Cerebellar nuclear complex (tissue), 1 donor: ENCODE results near the gene FLACC1.

ENCODE experiments used
- DNase-seq, 2 experiments: peaks; one replicate each; lab custom pipeline; 2025; lab: John Stamatoyannopoulos, UW

Gene FLACC1

DNA sequence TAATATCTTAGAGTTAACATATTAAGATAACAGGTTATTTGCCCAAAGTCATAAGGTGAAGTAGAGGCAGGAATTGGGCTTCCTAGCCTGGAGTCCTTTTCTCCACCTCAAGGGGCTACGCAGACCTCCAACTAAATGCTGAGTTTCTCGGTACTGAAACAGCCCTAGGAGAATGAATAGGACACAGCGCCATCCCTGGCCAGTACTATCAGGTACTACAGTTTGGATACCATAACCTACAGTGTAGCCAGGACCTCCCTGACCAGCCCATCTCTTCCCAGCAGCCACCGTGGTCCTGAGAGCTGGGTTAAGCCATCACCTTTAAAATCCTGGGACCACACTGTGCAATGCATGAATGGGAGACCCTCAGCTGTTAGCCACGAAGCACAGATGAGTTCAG lies 81.2 kb downstream of the FLACC1 start:
- no peak for DNase-seq

DNA sequence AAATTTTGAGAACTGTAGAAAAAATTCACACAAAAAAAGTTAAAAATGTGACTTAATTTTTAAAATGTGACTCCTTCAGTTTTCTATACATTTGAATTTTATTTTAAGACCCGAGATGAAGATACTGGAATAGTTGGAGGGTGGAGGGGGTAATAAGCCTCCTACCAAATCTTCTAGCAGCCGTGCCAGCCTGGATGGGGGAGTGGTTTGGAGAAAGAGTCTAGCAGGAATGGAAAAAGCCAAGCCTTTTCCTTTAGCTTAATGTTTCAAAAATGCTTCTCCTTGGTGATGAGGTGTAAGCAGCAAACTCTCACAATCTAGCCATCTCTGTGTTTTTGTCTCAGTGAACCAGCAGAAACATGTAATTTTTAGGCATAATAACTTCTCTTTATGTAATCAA lies 82.1 kb downstream of the FLACC1 start:
- no peak for DNase-seq

DNA sequence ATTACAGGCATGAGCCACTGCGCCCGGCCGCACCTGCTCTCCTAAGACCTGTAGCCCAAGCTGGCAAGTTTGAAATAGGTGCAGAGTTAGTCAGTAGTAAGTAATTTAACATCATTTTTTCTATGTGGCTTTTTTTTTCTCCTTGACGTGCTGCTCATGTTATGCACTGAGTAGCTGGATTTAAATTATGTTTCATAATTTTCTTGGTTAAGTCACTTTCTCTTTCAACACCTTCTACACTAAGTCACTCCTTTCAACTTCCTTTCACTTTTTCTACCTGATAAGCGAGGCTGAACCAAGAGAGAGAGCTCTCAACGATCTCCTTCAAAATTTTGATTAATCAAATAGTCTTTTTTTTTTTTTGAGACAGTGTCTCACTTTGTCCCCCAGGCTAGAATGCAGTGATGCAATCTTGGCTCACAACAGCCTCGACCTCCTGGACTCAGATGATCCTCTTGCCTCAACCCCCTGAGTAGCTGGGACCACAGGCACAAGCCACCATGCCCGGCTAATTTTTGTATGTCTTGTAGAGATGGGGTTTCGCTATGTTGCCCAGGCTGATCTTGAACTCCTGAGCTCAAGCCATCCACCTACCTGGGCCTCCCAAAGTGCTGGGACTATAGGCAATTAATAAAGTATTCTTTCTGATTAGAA lies 83.7 kb downstream of the FLACC1 start:
- DNase-seq, result no peak

DNA sequence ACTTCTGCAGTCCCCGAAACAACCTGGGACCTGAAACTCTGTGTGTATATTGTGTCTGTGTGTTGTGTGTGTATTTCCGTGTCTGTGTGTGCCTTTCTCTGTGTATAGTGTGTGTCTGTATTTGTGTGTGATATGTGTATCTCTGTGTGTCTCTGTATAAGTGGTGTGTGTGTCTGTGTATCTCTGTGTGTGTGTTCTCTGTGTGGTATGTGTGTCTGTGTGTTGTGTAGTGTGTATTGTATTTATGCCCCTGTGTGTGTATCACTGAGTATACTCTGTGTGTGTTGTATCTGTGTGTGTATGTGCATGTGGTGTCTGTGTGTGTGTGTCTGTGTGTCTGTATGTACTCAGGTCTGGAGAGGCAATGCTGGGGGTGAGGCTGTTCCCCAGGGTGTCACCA lies 85.2 kb downstream of the FLACC1 start:
- no peak for DNase-seq

DNA sequence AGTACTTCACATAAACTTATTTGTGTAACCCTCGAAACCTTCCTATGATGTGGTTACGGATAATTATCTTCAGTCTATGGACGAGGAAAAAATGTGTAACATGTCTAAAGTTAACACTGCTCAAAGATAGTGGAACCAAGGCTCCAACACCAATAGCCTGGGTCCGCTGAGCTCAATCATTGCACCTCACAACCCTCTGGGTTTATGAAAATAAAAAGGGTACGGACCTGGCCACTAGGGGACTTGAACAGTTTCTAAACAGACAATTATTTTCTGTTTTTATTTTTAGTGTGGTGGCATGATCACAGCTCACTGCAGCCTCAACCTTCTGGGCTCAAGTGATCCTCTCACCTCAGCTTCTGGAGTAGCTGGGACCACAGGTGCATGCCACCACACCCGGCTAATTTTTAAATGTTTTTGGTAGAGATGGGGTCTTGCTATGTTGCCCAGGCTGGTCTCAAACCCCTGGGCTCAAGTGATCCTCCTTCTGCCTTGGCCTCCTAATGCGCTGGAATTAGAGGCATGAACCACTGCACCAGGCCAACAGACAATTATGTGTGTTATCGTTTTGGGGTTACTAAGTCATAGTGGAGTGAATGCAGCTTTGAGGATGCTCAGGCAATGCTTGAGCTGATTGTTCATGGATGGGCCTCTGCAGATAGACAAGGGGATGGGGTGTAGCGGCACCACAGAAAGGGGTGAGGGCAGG lies 86.7 kb downstream of the FLACC1 start:
- DNase-seq, result no peak

DNA sequence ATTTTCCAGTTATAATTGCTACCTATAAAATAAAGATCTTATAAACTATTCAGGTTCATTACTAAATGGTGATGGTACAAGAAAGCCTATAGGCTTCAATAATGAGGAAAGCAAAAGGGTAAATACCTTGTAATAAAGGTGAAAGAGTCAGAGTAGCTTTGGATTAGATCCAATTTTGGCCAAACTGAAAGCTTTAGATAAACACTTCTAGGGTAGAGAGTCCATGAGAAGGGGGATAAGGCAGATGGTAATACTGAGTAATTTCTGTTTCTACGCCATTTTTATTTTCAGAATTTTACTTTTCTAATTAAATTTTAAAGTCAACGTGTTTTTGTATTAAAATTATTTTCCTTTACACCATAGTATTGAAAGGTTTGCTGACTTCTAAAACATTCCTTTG lies 87.4 kb downstream of the FLACC1 start:
- no peak for DNase-seq

DNA sequence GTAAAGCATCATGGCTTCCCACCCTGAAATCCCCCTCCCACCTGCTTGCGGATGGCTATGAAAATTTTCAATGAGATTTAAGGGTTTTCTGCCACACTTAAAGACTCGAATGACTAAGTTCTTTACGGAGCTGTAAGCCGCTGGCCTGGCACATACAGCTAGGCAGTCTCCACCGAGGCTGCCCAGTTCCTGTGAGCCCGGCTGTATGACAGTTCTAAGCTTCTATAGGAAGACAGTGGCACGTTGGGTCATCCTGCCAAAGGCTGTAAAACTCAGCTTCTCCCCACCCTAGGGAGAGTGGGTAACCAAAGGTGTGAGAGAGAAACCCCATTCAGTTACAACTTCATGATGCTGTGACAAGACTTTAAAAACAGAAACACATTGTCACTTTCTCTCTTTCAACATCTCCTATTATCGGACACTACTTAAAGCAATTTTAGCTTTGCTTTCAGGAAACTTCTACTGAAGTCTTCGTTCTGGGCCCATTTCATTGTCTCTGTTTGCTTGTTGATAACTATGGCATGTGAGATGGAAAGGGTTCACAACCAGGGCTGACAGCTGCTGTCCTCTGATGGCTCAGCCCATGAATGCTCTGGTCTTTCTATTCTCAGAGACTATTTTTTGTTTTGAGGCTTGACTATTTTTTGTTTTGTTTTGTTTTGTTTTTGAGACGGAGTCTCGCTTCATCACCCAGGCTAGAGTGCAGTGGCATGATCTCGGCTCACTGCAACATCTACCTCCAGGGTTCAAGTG lies 89.7 kb downstream of the FLACC1 start:
- DNase-seq, result no peak

DNA sequence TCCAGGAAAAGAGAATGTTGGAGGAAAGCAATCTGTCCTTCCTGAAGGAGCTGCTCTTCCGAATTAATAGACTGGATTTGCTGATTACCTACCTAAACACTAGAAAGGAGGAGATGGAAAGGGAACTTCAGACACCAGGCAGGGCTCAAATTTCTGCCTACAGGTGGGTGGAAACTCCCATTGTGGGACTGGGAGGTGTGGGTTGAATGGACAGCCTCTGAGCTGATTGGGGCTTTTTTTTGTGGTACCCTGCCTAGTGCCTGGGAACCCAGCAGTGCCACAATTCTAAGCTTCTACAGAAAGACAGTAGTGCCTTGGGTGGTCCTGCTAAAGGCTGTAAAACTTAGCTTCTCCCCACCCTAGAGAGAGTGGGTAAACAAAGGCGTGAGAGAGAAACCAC lies 90.5 kb downstream of the FLACC1 start:
- DNase-seq, result no peak

DNA sequence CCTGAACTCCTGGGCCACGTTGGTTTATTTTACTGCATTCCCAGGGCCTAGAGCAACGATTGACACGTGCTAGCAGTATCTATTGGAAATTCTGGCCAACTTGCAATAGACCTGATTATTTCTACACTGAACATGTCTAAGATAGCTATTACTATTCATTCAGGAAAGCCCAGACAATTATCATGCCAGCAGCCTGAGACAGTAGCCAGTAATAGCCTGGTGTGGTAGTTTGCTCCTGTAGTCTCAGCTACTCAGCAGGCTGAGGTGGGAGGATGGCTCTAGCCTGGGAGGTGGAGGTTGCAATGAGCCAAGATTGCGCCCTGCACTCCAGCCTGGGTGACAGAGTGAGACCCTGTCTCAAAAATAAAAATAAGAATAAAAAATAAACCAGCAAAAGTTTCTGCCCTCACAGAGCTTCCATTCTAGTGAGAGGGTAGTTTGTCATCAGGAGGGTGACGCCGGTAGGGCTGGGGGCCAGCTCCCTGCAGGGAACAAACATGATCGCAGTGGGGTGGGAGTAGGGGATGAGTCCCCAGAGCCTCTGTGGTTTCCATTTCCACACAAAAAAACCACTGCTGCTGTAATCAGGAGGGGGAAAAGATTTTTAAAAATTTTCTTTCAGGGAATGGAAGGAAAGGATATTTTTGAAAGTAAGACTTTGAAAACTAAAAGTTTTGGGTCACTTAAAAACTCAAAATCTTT lies 92.5 kb downstream of the FLACC1 start:
- no peak for DNase-seq

DNA sequence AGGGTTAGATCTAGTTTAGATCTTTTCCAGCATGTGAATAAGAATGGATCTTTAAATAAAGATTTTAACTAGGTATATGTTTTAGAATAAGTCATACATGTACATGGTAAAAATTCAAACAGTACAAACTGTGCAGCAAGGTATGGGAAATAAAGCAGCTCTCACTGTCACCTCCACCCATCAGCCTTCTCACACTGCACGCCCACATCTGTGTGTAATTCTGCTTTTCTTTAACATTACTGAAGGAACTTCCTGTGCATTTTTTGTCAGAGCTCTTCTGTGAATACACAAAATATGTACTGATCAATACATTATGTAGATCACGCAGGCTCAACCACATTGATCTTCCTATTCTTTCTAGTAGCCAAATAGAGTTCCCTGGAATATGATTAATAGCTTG lies 93.4 kb downstream of the FLACC1 start:
- no peak for DNase-seq

DNA sequence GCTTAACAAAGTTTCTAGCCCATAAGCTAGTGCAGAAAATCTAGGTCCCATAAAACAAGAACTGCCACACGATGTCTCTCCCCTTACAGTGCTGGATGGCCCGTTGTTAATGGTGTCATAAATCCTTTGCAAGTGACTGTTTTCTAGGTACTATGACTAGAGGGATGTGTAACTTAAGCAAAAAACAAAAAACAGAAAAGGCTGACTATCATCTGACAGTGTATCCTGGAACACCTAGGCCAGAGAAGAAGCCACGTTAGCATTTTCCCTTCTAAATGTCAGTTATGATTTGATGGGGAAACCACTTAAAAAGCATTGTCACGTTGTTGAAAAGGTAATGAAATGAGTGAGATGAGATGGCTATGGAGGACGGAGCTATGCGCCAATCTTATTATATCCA lies 94.4 kb downstream of the FLACC1 start:
- DNase-seq, result no peak

DNA sequence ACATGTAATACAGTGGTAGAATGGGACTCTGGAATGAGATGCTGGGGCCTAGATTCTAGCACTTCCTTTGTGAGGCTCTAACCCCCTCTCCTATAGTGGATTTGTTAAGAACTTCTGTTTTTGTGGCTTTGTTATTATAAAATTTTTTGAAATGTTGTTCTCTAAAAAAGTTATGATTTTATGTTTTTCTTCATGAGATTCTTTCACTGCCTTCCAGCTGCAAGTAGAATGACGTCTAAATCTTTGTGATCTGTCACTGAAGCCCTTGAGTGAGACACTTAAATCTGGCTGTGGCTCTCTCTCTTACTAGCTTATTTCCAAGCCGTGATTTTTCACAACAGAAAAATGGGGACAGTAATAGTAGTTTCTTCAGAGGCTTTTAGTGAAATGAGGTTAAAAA lies 95.2 kb downstream of the FLACC1 start:
- no peak for DNase-seq

DNA sequence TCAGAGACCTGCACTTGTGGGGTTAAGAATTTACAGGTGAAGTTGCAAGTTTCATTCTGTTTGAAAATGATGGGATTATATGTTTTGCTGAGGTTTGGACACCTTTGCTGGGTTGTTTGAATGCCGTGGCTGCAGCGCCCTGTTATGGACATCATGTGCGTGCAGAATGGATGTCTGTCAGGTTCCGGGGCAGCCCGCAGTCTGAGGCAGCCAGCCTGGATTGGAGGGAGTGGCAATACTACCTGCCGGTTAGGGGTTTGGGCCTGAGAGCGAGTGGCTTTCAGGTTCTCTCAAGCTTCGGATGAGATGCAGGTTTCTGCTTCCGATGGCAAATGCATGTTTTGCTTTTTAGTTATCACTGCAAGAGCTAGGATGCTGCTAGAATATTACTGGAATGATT lies 95.7 kb downstream of the FLACC1 start:
- no peak for DNase-seq

DNA sequence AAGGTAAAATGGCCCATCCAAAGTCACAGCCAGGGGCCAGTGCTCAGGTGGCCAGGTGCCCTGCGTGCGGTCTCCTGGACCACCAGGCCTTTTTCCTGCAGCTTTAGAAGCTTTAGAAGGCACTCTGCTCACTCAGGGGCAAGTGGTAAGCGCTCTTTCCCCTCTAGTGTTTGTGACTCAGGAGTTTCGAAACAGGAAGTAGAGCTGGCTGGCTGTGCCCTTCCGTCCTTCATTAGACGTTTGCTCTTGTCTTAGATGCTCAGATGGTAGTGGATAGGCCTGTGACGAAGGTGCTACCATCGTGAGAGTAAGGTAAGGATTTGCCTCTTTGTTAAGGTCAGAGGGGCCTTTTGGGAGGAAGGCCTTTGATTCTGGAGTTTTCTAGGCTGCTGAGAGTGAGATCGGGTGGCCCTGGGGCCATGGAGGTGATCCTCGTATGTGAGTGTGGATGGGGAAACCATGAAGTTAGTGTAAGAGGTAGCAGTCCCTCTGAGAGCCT lies 96.8 kb downstream of the FLACC1 start, which contains the start of gene CASP8:
Gene CASP8 (plus strand): TSS at position 235 of the 499 bp plus-strand sequence. CDS start 5,951 bp downstream, outside the sequence.
- DNase-seq, result no peak

DNA sequence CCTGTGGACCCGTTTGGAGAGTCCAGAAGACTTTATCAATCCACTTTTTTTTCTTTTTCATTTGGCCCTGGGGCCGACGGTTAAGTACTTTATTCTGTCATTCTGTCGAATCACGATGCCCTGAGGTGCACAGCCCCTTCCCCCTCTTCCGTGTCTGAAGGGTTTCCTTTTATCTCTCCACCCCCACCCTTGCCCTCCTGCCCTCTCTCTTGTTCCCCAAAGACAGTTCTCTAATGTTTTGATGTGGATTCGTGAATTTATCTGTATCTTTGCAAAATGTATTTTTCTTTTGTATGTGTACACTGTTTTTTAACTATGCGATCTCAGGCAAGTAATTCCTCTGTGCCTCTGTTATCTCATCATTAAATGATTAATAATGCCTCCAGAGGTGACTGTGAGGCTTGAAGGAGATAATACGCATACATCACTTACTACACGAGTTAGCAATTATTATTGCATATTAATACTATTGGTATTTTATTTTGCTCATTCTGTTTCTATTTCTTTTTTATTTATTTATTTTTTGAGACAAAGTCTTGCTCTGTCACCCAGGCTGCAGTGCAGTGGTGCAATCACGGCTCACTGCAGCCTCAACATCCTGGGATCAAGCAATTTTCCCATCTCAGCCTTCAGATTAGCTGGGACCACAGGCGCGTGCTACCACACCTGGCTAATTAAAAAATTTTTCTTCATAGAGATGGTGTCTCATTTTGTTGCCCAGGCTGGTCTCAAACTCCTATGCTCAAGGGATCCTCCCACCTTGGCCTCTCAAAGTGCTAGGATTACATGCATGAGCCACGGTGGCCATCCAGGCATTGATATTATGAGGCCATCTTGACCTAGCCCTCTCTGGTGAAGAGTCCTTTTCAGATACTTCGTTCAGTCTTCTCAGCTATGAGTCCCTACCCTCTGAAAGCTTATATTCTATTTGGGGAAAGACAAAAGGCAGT lies 98.2 kb downstream of the FLACC1 start:
- no peak for DNase-seq

DNA sequence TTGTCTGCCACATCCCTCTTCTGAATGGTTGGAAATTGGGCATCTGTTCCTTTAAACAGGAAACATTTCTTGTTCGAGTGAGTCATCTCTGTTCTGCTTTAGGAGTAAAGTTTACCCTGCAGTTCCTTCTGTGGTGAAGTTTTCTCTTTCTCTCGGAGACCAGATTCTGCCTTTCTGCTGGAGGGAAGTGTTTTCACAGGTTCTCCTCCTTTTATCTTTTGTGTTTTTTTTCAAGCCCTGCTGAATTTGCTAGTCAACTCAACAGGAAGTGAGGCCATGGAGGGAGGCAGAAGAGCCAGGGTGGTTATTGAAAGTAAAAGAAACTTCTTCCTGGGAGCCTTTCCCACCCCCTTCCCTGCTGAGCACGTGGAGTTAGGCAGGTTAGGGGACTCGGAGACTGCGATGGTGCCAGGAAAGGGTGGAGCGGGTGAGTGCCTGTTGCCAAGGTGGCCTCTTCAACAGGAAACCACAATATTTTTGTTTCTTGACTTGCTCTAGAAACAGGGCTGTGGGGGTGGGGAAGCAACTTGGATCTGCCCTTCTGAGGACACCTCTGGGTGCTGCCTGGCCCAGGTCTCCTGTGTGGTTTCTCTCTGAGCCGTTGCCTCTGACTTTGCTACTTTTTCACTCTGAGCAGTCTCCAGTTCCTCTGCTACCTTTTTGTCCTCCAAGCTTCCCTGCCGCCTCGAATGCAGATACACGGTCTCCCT lies 99.0 kb downstream of the FLACC1 start:
- DNase-seq, result no peak

DNA sequence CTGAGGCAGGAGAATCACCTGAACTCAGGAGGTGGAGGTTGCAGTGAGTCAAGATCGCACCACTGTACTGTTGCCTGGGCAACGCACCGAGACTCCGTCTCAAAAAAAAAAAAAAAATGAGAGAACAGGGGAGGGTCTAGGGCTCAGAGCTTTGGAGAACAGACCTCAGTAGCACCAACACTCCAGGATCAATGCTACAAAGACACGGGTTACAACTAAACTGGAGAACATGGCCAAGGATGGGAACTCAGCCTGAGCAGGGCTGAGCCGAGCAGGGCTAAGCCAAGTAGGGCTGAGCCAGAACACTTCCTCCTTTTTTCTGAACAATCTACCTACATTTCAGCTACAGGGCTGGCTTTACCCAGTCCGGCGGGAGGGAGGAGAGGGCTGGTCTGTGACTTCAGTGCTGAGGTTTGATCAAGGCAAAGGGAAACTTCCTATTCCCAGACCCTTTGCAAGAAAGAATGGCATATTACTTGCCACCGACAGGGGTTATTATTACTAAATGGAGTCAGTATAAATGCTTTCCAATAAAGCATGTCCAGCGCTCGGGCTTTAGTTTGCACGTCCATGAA lies 99.7 kb downstream of the FLACC1 start:
- no peak for DNase-seq

DNA sequence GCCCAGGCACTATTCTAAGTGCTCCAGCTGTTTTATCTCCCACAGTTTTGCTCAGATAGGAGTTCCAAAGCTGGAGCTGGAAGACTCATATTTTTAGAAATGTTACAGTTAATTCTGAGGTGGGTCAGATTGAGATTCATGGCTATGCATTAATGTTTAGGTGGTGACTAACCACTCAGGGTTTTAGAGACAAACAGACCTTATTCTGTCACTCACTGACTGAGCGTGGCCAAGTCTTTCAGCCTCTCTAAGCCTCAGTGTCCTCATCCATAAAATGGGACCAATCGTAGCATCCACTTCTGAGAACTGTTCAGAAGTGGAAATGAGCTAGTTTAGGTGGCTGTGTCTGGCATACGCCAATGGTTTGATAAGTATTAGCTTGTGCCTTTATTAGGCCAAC lies 101.1 kb downstream of the FLACC1 start:
- no peak for DNase-seq

DNA sequence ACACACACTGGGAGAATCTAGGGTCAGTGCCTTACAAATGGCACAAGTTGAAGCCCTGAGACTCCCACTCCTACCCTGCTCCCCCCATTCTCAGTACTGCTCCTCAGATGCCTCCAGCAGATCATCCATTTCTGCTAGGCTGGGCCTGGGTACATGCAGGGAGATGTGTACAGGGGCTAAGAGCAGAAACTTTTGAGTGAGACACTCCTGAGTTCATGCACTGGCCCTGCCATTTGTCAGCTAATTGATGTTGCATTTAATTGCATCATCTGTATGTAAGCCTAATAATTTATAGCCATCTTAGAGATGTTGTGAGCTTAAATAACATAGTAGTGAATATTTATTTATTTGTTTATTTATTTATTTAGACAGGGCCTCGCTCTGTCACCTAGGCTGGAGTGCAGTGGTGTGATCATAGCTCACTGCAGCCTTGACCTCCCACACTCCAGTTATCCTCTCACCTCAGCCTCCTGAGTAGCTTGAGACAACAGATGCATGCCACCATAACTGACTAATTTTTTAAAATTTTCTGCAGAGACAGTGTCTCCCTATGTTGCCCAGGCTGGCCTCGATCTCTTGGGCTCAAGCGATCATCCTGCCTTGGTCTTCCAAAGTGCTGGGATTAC lies 101.6 kb downstream of the FLACC1 start:
- no peak for DNase-seq
